C4-2B (cell line): ENCODE measurements around the gene ZNF467.
A peak's percentile ranks its signal among the peaks of the same experiment; 100 is the strongest.

Source experiments
- CTCF ChIP-seq: fragments of 450-650 bp; conservative IDR thresholded peaks from 2 replicates; pipeline ENCODE4 v1.5.1; 2017; ENCODE audit warnings: mild to moderate bottlenecking
- ZFX ChIP-seq: fragments of 450-650 bp; IDR thresholded peaks from 2 replicates; pipeline ENCODE4 v1.6.1; 2017

- no peak for TF ChIP-seq CTCF
- peak; percentile 8; the same call in 1 of the 2 replicates for TF ChIP-seq ZFX
Observed at GRCh38 chr7:149801816-149802215, 28.4 kb upstream of the ZNF467 start.
